CD14-positive monocyte (primary cell): ENCODE data around the gene ST7. TPM values are rescaled to one million over a fixed set of nuclear protein-coding genes. Genes with fewer than 3 reads are reported as not detected.

Experiments used
- DNase-seq, 3 donors: peaks; one replicate each; pipeline ENCODE4 v3.0.0-alpha.2; 2011 to 2022
- H2AFZ ChIP-seq: 2 replicates; pipeline ENCODE4 v1.6.0; 2012; ENCODE audit warnings: mild to moderate bottlenecking, low read depth, low read length, inconsistent platforms; ENCODE audit not compliant: insufficient read depth, poor library complexity, severe bottlenecking
- H3K27ac ChIP-seq, 2 donors: 1 replicate in 1 of 2; 2 replicates in 1 of 2; pipeline ENCODE4 v1.5.1; 2012 to 2013; ENCODE audit warnings: low read length in 2 of 2, control low read depth in 1 of 2, inconsistent platforms in 1 of 2, low read depth in 1 of 2, mild to moderate bottlenecking in 1 of 2
- H3K27me3 ChIP-seq, 2 donors: one replicate each; pipeline versions ENCODE4 v1.6.0 to v1.6.1; 2011 to 2013; ENCODE audit warnings: low read length in 2 of 2; ENCODE audit not compliant: control insufficient read depth in 2 of 2, insufficient read depth in 2 of 2
- H3K36me3 ChIP-seq, 2 donors: replicated peaks in 1 of 2; 1 replicate in 1 of 2; 2 replicates in 1 of 2; pipeline versions ENCODE4 v1.5.1 to v1.6.1; 2012 to 2013; ENCODE audit warnings: low read length in 2 of 2, control low read depth in 1 of 2, inconsistent platforms in 1 of 2, mild to moderate bottlenecking in 1 of 2; ENCODE audit not compliant: insufficient read depth in 2 of 2, control insufficient read depth in 1 of 2
- H3K4me1 ChIP-seq, 2 donors: 1 replicate in 1 of 2; 2 replicates in 1 of 2; pipeline versions ENCODE4 v1.5.1 to v1.6.1; 2012 to 2013; ENCODE audit warnings: low read length in 2 of 2, control low read depth in 1 of 2, inconsistent platforms in 1 of 2, mild to moderate bottlenecking in 1 of 2, moderate library complexity in 1 of 2; ENCODE audit not compliant: insufficient read depth in 2 of 2, control insufficient read depth in 1 of 2
- H3K4me2 ChIP-seq: replicated peaks from 2 replicates; pipeline ENCODE3; 2012; ENCODE audit warnings: low read length, moderate library complexity, mild to moderate bottlenecking; ENCODE audit not compliant: poor library complexity, severe bottlenecking; ENCODE audit errors: extremely low read depth
- H3K4me3 ChIP-seq, 3 experiments: fragments of 200-600 bp in 1 of 3; sonication (generic) in 1 of 3; replicated peaks in 1 of 3; 1 replicate in 2 of 3; 2 replicates in 1 of 3; pipeline ENCODE4 v1.5.1; 2011 to 2013; ENCODE audit warnings: low read length in 3 of 3, mild to moderate bottlenecking in 3 of 3, control low read depth in 2 of 3, low read depth in 2 of 3, inconsistent platforms in 1 of 3, moderate library complexity in 1 of 3
- H3K79me2 ChIP-seq: 2 replicates; pipeline ENCODE4 v1.6.0; 2012; ENCODE audit warnings: mild to moderate bottlenecking, control low read depth, inconsistent platforms, low read length, moderate library complexity; ENCODE audit not compliant: insufficient read depth
- H3K9ac ChIP-seq: 2 replicates; pipeline ENCODE4 v1.6.0; 2017; ENCODE audit warnings: low read length, mild to moderate bottlenecking; ENCODE audit not compliant: insufficient read depth, poor library complexity, severe bottlenecking
- H3K9me3 ChIP-seq, 2 donors: replicated peaks in 1 of 2; 1 replicate in 1 of 2; 2 replicates in 1 of 2; pipeline versions ENCODE4 v1.5.1 to v1.6.1; 2012 to 2013; ENCODE audit warnings: low read length in 2 of 2, control low read depth in 1 of 2; ENCODE audit not compliant: control insufficient read depth in 1 of 2, insufficient read depth in 1 of 2
- H4K20me1 ChIP-seq: 2 replicates; pipeline ENCODE4 v1.6.0; 2012; ENCODE audit warnings: mild to moderate bottlenecking, low read length, control low read depth, moderate library complexity; ENCODE audit not compliant: insufficient read depth
- H3K27ac Mint-ChIP-seq, 7 donors: one replicate each; pipeline ENCODE4 v1.8.0; 2020; ENCODE audit warnings: mild to moderate bottlenecking in 7 of 7, mixed read lengths in 7 of 7, moderate library complexity in 6 of 7, inconsistent platforms in 2 of 7
- H3K27me3 Mint-ChIP-seq, 3 donors: one replicate each; pipeline ENCODE4 v1.8.0; 2021 to 2022; ENCODE audit warnings: low read depth in 3 of 3, mild to moderate bottlenecking in 3 of 3, mixed read lengths in 3 of 3, moderate library complexity in 3 of 3, inconsistent platforms in 1 of 3
- H3K36me3 Mint-ChIP-seq, 2 donors: one replicate each; pipeline ENCODE4 v1.8.0; 2020; ENCODE audit warnings: mixed read lengths in 2 of 2, inconsistent platforms in 1 of 2, mild to moderate bottlenecking in 1 of 2
- H3K4me1 Mint-ChIP-seq: one replicate; pipeline ENCODE4 v1.8.0; 2020; ENCODE audit warnings: mild to moderate bottlenecking, mixed read lengths
- H3K4me3 Mint-ChIP-seq, 2 donors: one replicate each; pipeline ENCODE4 v1.8.0; 2020; ENCODE audit warnings: mild to moderate bottlenecking in 2 of 2, mixed read lengths in 2 of 2, moderate library complexity in 1 of 2
- H3K9me3 Mint-ChIP-seq, 7 donors: one replicate each; pipeline ENCODE4 v1.8.0; 2020 to 2022; ENCODE audit warnings: mixed read lengths in 7 of 7, mild to moderate bottlenecking in 6 of 7, moderate library complexity in 6 of 7, inconsistent platforms in 2 of 7
- WGBS: methylation state at CpG from one replicate; pipeline ENCODE4 v1.1.5; 2013; ENCODE audit warnings: missing lambda C conversion rate; ENCODE audit not compliant: insufficient coverage; 5-methylcytosine and 5-hydroxymethylcytosine counted together
- intact Hi-C, 2 donors: fragments of 100-400 bp; cut with micrococcal nuclease; formaldehyde crosslinking; loops; one replicate each; pipeline versions ENCODE4 v1.15.0 to v1.15.1; 2023
- polyA plus RNA-seq, 3 donors: library from polyadenylated mRNA; depleted of rRNA in 1 of 3; unstranded in 2 of 3; stranded (reverse) in 1 of 3; fragments of 300-500 nt in 2 of 3; fragments of >200 nt in 1 of 3; fragmentation: Illumina TruSeq in 2 of 3; gene quantifications; 1 replicate in 2 of 3; 2 replicates in 1 of 3; pipeline ENCODE4 v1.2.3, GENCODE V29; 2012 to 2021
- TF ChIP-seq, protein P1 (sequence below): fragments of 200-600 bp; IDR thresholded peaks from one replicate; pipeline ENCODE4 v1.8.0; 2022; ENCODE audit warnings: antibody characterized with exemption, mild to moderate bottlenecking

Gene ST7
- polyA plus RNA-seq, 3 donors, result 3.6 to 5.5 (median 4.1) TPM

GRCh38 chr7:117271566-117271965 is 318.3 kb downstream of the ST7 start:
- peaks cover 1 to 3% (median 2%) of the 10 kb centered on the region in 3 donors for H3K27me3 Mint-ChIP-seq
- H3K4me1 Mint-ChIP-seq, result no peaks in the 10 kb centered on the region
- H3K27me3 ChIP-seq, result no peaks in the 10 kb centered on the region
- H3K4me1 ChIP-seq, result no peaks in the 10 kb centered on the region
- H3K36me3 Mint-ChIP-seq, result no peaks in the 10 kb centered on the region
- peaks cover 0 to 3% (median 0%) of the 10 kb centered on the region in 7 donors for H3K9me3 Mint-ChIP-seq
- no peak overlapping the region for H3K4me3 Mint-ChIP-seq
- no peaks in the 10 kb centered on the region for H3K79me2 ChIP-seq
- DNase-seq, result no peak
- H3K27ac ChIP-seq, result no peak overlapping the region
- H3K36me3 ChIP-seq, result no peaks in the 10 kb centered on the region
- no peak overlapping the region for H3K4me2 ChIP-seq
- TF ChIP-seq, protein P1, sequence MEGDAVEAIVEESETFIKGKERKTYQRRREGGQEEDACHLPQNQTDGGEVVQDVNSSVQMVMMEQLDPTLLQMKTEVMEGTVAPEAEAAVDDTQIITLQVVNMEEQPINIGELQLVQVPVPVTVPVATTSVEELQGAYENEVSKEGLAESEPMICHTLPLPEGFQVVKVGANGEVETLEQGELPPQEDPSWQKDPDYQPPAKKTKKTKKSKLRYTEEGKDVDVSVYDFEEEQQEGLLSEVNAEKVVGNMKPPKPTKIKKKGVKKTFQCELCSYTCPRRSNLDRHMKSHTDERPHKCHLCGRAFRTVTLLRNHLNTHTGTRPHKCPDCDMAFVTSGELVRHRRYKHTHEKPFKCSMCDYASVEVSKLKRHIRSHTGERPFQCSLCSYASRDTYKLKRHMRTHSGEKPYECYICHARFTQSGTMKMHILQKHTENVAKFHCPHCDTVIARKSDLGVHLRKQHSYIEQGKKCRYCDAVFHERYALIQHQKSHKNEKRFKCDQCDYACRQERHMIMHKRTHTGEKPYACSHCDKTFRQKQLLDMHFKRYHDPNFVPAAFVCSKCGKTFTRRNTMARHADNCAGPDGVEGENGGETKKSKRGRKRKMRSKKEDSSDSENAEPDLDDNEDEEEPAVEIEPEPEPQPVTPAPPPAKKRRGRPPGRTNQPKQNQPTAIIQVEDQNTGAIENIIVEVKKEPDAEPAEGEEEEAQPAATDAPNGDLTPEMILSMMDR, result no peak
- WGBS, result no CpG with 5 or more reads among the region's 3 CpGs
- H3K9ac ChIP-seq, result no peak overlapping the region
- no peaks in the 10 kb centered on the region for H4K20me1 ChIP-seq
- no peak overlapping the region for H2AFZ ChIP-seq
- intact Hi-C loops, result no loop called here
- no peak overlapping the region for H3K4me3 ChIP-seq
- H3K9me3 ChIP-seq, result no peaks in the 10 kb centered on the region
- H3K27ac Mint-ChIP-seq, result no peak overlapping the region

- Histone ChIP-seq H3K4me1 (no peaks in the 10 kb centered on the region), H4K20me1 (no peaks in the 10 kb centered on the region), H3K4me2 (no peak overlapping the region), H3K4me3 (no peak overlapping the region), H3K36me3 (no peaks in the 10 kb centered on the region), H3K9me3 (no peaks in the 10 kb centered on the region), H3K27ac (no peak overlapping the region), H2AFZ (no peak overlapping the region), H3K9ac (no peak overlapping the region), H3K79me2 (no peaks in the 10 kb centered on the region), H3K27me3 (no peaks in the 10 kb centered on the region)
- Mint-ChIP-seq H3K4me3 (no peak overlapping the region), H3K27me3 (peaks cover 1 to 3% (median 2%) of the 10 kb centered on the region in 3 donors), H3K36me3 (no peaks in the 10 kb centered on the region), H3K9me3 (peaks cover 0 to 3% (median 0%) of the 10 kb centered on the region in 7 donors), H3K27ac (no peak overlapping the region), H3K4me1 (no peaks in the 10 kb centered on the region)
- TF ChIP-seq, protein P1, result no peak
- DNase-seq, result no peak
- intact Hi-C loops, result no loop called here
- WGBS, result no CpG with 5 or more reads among the region's 2 CpGs
These were observed 318.9 kb downstream of the ST7 start for GRCh38 chr7:117272017-117272759.
